ENCODE data around the gene PPTC7. TPM values are rescaled to one million over a fixed set of nuclear protein-coding genes. Genes with fewer than 3 reads are reported as not detected.

The PPTC7 gene
- total RNA-seq, 1 experiment from 2014 or later, result 18.3 TPM

- POLR2A ChIA-PET (ENCODE audit: unreplicated experiment), result no interaction called here
- no peaks in the 10 kb centered on the region for H3K27me3 ChIP-seq (ENCODE audit: insufficient read depth, low read depth)
- intact Hi-C loops (cut with micrococcal nuclease; ENCODE audit: unreplicated experiment), result no loop called here
These were observed 28.9 kb downstream of the PPTC7 start for GRCh38 chr12:110554184-110554583.

GRCh38 chr12:110550981-110551380 lies 32.1 kb downstream of the PPTC7 start:
- intact Hi-C loops (cut with micrococcal nuclease; ENCODE audit: unreplicated experiment), result no loop called here
- Histone ChIP-seq H3K4me3 (no peak overlapping the region), H3K27ac (no peak overlapping the region), H3K36me3 (ENCODE audit: low read depth) (peaks cover 6% of the 10 kb centered on the region; the same call in 1 of the 2 replicates), H3K4me2 (no peak overlapping the region), H3K4me1 (replicated peaks; ENCODE audit: insufficient read depth) (peaks cover 18% of the 10 kb centered on the region), H3K27me3 (ENCODE audit: insufficient read depth, low read depth) (no peaks in the 10 kb centered on the region), H3K79me2 (ENCODE audit: low read depth) (peaks cover 44% of the 10 kb centered on the region), H4K20me1 (ENCODE audit: insufficient read depth) (peaks cover 23% of the 10 kb centered on the region), H3K9me3 (ENCODE audit: insufficient read depth, low read depth) (no peaks in the 10 kb centered on the region), H3F3A (ENCODE audit: insufficient read depth, low read depth) (peaks cover 26% of the 10 kb centered on the region; the same call in 1 of the 2 replicates), H3K9me2 (ENCODE audit: insufficient read depth) (no peaks in the 10 kb centered on the region), H2AFZ (no peak overlapping the region)
- ChIA-PET POLR2A (ENCODE audit: unreplicated experiment) (no interaction called here), CTCF (no interaction called here)
- no peak for DNase-seq
- TF ChIP-seq EZH2 (IDR thresholded peaks at IDR 0.05; ENCODE audit: low read depth) (no peak), CTCF (conservative IDR thresholded peaks at IDR 0.05) (no peak)
- no TSS peak for BruUV-seq (replicated peaks)

More at GRCh38 chr12:110554184-110554583, 28.9 kb downstream of the PPTC7 start:
- H3K4me1 ChIP-seq (replicated peaks; ENCODE audit: insufficient read depth), result peaks cover 24% of the 10 kb centered on the region
- no peak for DNase-seq
- H3K79me2 ChIP-seq (ENCODE audit: low read depth), result peaks cover 66% of the 10 kb centered on the region
- CTCF ChIA-PET, result no interaction called here
- peaks cover 21% of the 10 kb centered on the region; the same call in 1 of the 2 replicates for H3F3A ChIP-seq (ENCODE audit: insufficient read depth, low read depth)
- BruUV-seq (replicated peaks), result no TSS peak
- H3K9me3 ChIP-seq (ENCODE audit: insufficient read depth, low read depth), result no peaks in the 10 kb centered on the region
- H3K27ac ChIP-seq, result no peak overlapping the region
- no peak overlapping the region for H3K4me3 ChIP-seq
- TF ChIP-seq CTCF (conservative IDR thresholded peaks at IDR 0.05), result no peak
- no peak for TF ChIP-seq EZH2 (IDR thresholded peaks at IDR 0.05; ENCODE audit: low read depth)
- H2AFZ ChIP-seq, result no peak overlapping the region
- no peak overlapping the region for H3K4me2 ChIP-seq
- no peaks in the 10 kb centered on the region for H3K9me2 ChIP-seq (ENCODE audit: insufficient read depth)
- H4K20me1 ChIP-seq (ENCODE audit: insufficient read depth), result peaks cover 28% of the 10 kb centered on the region
- peaks cover 6% of the 10 kb centered on the region; the same call in 1 of the 2 replicates for H3K36me3 ChIP-seq (ENCODE audit: low read depth)

DNA sequence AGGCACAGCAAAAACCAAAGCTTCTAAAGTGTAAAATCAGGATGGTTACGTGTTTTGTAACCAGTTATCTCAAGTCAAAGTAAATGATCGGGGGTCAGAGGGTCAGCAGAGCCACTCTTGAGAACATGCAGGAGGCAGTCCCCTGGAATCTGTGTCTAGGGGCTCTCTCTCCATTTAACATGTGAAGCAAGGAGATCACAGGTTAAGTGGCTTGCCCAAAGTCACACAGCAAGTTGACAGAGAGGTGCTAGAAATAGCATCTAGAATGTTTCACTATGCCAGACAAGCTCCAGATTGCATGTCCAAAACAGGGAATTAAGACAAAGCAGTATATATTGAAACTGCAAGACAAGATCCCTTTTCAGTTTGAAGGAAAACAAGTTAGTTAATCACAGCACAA lies 33.4 kb downstream of the PPTC7 start:
- intact Hi-C loops (cut with micrococcal nuclease; ENCODE audit: unreplicated experiment), result loop anchor here (5.0 kb wide), 1 partner anchor 47 kb away; the partner anchor contains the start of genes RAD9B and VPS29
- peaks cover 44% of the 10 kb centered on the region for H3K79me2 ChIP-seq (ENCODE audit: low read depth)
- no peak for DNase-seq
- H3K9me3 ChIP-seq (ENCODE audit: insufficient read depth, low read depth), result no peaks in the 10 kb centered on the region
- no peak overlapping the region for H3K4me2 ChIP-seq
- H3K36me3 ChIP-seq (ENCODE audit: low read depth), result peaks cover 11% of the 10 kb centered on the region; the same call in 1 of the 2 replicates
- H3K9me2 ChIP-seq (ENCODE audit: insufficient read depth), result no peaks in the 10 kb centered on the region
- peaks cover 13% of the 10 kb centered on the region for H3K4me1 ChIP-seq (replicated peaks; ENCODE audit: insufficient read depth)
- H3K4me3 ChIP-seq, result no peak overlapping the region
- no TSS peak for BruUV-seq (replicated peaks)
- H3K27me3 ChIP-seq (ENCODE audit: insufficient read depth, low read depth), result no peaks in the 10 kb centered on the region
- ChIA-PET CTCF (interaction anchor here (0.6 to 0.7 kb wide), 2 partner anchors 46 to 496 kb away, joined by 4 to 7 read pairs; no protein-coding TSS in a partner anchor), POLR2A (ENCODE audit: unreplicated experiment) (interaction anchor here (0.6 kb wide), 1 partner anchor 280 kb away, joined by 3 read pairs; no protein-coding TSS in a partner anchor)
- no peak overlapping the region for H3K27ac ChIP-seq
- no peak for TF ChIP-seq EZH2 (IDR thresholded peaks at IDR 0.05; ENCODE audit: low read depth)
- no peak for TF ChIP-seq CTCF (conservative IDR thresholded peaks at IDR 0.05)
- no peak overlapping the region for H2AFZ ChIP-seq
- peaks cover 21% of the 10 kb centered on the region; the same call in 1 of the 2 replicates for H3F3A ChIP-seq (ENCODE audit: insufficient read depth, low read depth)
- peaks cover 14% of the 10 kb centered on the region for H4K20me1 ChIP-seq (ENCODE audit: insufficient read depth)
